ENCODE measurements around the gene RTN4. TPM values are rescaled to one million over a fixed set of nuclear protein-coding genes. Genes with fewer than 3 reads are reported as not detected.

RTN4 gene
- total RNA-seq, 1 donor from 2014 or later = 106 TPM

DNA sequence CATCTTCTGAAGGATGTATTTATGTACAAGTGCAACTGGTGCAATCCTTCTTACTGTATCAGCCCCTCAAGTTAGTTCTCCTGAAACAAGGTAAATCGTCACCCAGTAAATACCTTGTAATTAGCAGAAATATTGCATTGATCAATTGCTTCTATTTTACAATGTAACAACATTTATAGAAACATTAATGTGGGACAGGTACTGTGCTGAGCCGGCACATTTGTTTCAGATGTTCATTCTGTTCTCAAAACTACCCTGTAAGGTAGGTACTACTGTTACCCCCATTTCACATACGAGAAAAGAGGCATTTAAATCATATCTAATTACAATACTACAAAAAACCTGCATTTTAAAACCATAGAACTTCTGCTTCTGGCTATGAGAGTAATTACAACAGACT, 19.5 kb downstream of the RTN4 start:
- TF ChIP-seq, protein P1, sequence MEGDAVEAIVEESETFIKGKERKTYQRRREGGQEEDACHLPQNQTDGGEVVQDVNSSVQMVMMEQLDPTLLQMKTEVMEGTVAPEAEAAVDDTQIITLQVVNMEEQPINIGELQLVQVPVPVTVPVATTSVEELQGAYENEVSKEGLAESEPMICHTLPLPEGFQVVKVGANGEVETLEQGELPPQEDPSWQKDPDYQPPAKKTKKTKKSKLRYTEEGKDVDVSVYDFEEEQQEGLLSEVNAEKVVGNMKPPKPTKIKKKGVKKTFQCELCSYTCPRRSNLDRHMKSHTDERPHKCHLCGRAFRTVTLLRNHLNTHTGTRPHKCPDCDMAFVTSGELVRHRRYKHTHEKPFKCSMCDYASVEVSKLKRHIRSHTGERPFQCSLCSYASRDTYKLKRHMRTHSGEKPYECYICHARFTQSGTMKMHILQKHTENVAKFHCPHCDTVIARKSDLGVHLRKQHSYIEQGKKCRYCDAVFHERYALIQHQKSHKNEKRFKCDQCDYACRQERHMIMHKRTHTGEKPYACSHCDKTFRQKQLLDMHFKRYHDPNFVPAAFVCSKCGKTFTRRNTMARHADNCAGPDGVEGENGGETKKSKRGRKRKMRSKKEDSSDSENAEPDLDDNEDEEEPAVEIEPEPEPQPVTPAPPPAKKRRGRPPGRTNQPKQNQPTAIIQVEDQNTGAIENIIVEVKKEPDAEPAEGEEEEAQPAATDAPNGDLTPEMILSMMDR (IDR thresholded peaks at IDR 0.05; ENCODE audit: insufficient read depth, low read length, severe bottlenecking) = no peak
- no peak for FAIRE-seq
- Histone ChIP-seq H3K27me3 (ENCODE audit: control insufficient read depth, insufficient read depth, low read length) (no peaks in the 10 kb centered on the region), H3K4me3 (ENCODE audit: low read depth, low read length) (no peak overlapping the region), H3K36me3 (ENCODE audit: control insufficient read depth, insufficient read depth, low read length) (no peaks in the 10 kb centered on the region)
- DNase-seq (ENCODE audit: low read depth) = no peak

DNA sequence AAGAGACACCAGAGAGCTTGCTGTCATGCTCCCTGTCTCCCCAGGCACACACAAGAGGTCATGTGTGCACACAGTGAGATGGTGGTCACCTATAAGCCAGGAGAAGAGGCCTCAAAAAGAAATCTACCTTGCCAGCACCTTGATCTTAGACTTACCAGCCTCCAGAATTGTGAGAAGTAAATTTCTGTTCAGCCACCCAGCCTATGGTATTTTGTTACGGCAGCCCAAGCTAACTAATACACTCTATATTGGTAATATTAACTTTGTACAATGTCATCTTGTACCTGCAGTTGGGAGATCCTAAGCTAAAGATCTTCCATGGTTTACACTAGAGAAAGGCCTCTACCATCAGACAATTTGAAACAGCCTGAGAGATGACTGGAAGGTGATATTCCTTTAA, 21.2 kb downstream of the RTN4 start:
- TF ChIP-seq, protein P1 (IDR thresholded peaks at IDR 0.05; ENCODE audit: insufficient read depth, low read length, severe bottlenecking) = no peak
- FAIRE-seq = no peak
- Histone ChIP-seq H3K36me3 (ENCODE audit: control insufficient read depth, insufficient read depth, low read length) (no peaks in the 10 kb centered on the region), H3K27me3 (ENCODE audit: control insufficient read depth, insufficient read depth, low read length) (no peaks in the 10 kb centered on the region), H3K4me3 (ENCODE audit: low read depth, low read length) (no peak overlapping the region)
- DNase-seq (ENCODE audit: low read depth) = no peak

DNA sequence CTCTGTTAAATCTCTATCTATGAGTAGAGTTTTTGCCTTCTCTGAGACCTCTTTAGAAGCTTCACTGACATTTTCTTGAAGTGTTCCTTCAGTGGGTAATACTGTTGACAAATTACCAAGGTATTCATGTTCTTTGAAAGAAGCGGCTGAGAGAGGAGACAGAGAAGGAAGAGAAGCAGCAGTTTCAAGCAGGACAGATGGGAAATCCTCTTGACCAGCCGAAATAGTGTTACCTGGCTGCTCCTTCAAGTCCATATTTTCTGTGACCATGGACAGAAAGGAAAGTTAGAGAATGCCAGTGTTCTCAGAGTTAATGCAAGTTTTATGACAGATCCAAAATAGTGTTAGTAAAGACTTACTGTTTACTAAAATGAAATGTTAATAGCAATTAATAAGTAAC, 23.0 kb downstream of the RTN4 start:
- FAIRE-seq (no peak), DNase-seq (ENCODE audit: low read depth) (no peak)
- H3K36me3 ChIP-seq (ENCODE audit: control insufficient read depth, insufficient read depth, low read length) = no peaks in the 10 kb centered on the region
- no peak overlapping the region for H3K4me3 ChIP-seq (ENCODE audit: low read depth, low read length)
- H3K27me3 ChIP-seq (ENCODE audit: control insufficient read depth, insufficient read depth, low read length) = no peaks in the 10 kb centered on the region
- TF ChIP-seq, protein P1 (IDR thresholded peaks at IDR 0.05; ENCODE audit: insufficient read depth, low read length, severe bottlenecking) = no peak

DNA sequence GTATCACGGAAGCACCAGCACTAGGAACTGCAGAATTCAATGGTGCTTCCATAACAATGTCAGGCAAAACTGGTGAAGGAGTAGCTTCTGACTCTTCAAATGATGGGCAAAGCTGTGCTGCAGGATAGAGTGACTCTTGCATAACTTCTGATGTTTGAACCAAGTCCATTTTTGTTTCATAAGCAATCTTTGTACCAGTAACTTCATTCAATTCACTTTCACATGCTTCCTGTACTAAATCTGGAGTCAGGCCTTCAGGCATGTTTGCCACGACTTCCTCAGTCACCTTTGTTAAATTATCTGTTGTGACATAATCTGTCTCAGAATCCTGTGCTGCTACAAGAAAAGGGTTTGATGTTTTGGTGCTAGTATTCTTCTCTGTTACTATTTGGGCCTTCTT, 24.0 kb downstream of the RTN4 start:
- peak; percentile 30 for DNase-seq (ENCODE audit: low read depth)
- FAIRE-seq = no peak
- H3K36me3 ChIP-seq (ENCODE audit: control insufficient read depth, insufficient read depth, low read length) = peaks cover 2% of the 10 kb centered on the region
- no peaks in the 10 kb centered on the region for H3K27me3 ChIP-seq (ENCODE audit: control insufficient read depth, insufficient read depth, low read length)
- TF ChIP-seq, protein P1 (IDR thresholded peaks at IDR 0.05; ENCODE audit: insufficient read depth, low read length, severe bottlenecking) = no peak
- H3K4me3 ChIP-seq (ENCODE audit: low read depth, low read length) = no peak overlapping the region

DNA sequence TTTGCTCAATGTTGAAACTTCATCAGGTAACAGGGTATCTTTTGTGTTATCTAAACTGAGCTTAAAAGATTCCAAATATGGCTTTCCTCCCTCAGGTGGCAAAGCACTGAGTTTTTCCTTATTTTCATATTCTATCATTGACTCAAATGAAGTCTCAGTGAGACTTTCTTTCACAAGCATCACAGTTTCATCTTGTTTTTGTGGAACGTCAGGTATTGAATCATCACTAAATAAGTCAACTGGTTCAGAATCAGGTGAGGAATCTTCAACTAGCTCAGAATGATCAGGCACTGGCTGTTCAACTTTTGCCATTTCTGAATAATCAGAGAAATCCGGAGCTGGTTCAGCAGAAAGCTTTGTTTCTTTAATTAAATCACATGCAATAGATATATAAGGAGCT, 24.6 kb downstream of the RTN4 start:
- Histone ChIP-seq H3K27me3 (ENCODE audit: control insufficient read depth, insufficient read depth, low read length) (no peaks in the 10 kb centered on the region), H3K36me3 (ENCODE audit: control insufficient read depth, insufficient read depth, low read length) (peaks cover 2% of the 10 kb centered on the region), H3K4me3 (ENCODE audit: low read depth, low read length) (no peak overlapping the region)
- TF ChIP-seq, protein P1 (IDR thresholded peaks at IDR 0.05; ENCODE audit: insufficient read depth, low read length, severe bottlenecking) = no peak
- DNase-seq (ENCODE audit: low read depth) = no peak
- FAIRE-seq = no peak

DNA sequence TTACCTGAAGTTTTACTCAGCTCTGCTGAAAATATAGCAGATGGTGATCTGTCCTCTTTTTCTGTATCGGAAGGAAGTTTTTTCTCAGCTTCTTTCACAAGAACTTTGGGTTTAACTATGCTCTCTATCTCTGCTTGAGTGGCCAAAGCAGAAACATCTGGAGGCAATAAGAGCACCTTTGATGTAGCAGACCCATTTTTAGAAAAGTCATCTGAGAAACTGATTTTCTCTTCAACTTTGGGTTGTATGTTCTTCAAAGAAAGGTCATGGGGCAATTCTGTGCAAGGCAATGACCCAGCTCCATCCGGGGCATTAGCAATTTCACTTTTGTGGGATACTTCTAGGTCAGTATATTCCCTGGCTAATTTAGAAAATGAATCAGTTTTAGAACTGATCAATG, 25.2 kb downstream of the RTN4 start:
- H3K36me3 ChIP-seq (ENCODE audit: control insufficient read depth, insufficient read depth, low read length) = peaks cover 2% of the 10 kb centered on the region
- FAIRE-seq (no peak), DNase-seq (ENCODE audit: low read depth) (no peak)
- TF ChIP-seq, protein P1 (IDR thresholded peaks at IDR 0.05; ENCODE audit: insufficient read depth, low read length, severe bottlenecking) = no peak
- H3K4me3 ChIP-seq (ENCODE audit: low read depth, low read length) = no peak overlapping the region
- no peaks in the 10 kb centered on the region for H3K27me3 ChIP-seq (ENCODE audit: control insufficient read depth, insufficient read depth, low read length)

Measured in bronchial epithelial cell (primary cell).